ENCODE results near the gene TRO. TPM values are rescaled to one million over a fixed set of nuclear protein-coding genes. Genes with fewer than 3 reads are reported as not detected.

The TRO gene
- total RNA-seq = 1.5 and 5.8 TPM in 2 replicates
- total RNA-seq (2013) = 3.2 TPM
- 1.7 and 2.8 TPM in 2 replicates for polyA plus RNA-seq
- 0.77 and 1.6 TPM in 2 replicates for polyA minus RNA-seq

GRCh38 chrX:54920610-54921426 is at the start of gene TRO:
TRO (plus strand) TSS chrX:54920824; CDS start chrX:54922247, 1,423 bp downstream.
- peak; percentile 21 for DNase-seq

GRCh38 chrX:54885740-54886139 is 34.9 kb upstream of the TRO start:
- Histone ChIP-seq H3K4me1 (ENCODE audit: control insufficient read depth in 2 of 2, insufficient read depth in 2 of 2, low read length in 2 of 2) (no peaks in the 10 kb centered on the region), H2AFZ (ENCODE audit: insufficient read depth, low read depth, low read length, poor library complexity, severe bottlenecking) (no peak overlapping the region), H3K79me2 (ENCODE audit: control insufficient read depth, insufficient read depth, low read length) (no peaks in the 10 kb centered on the region), H3K9ac (ENCODE audit: low read length) (no peak overlapping the region), H4K20me1 (ENCODE audit: control insufficient read depth, insufficient read depth, low read length, poor library complexity, severe bottlenecking) (no peaks in the 10 kb centered on the region), H3K4me3 (ENCODE audit: control extremely low read depth in 1 of 5, extremely low read depth in 1 of 5, insufficient read depth in 1 of 5, low read depth in 2 of 5, low read length in 4 of 5) (no peak overlapping the region), H3K27me3 (replicated peaks in 1 of 4; ENCODE audit: control extremely low read depth in 1 of 4, control insufficient read depth in 3 of 4, insufficient read depth in 4 of 4, low read length in 3 of 4) (peaks cover 0 to 3% (median 0%) of the 10 kb centered on the region in 4 experiments), H3K36me3 (replicated peaks in 1 of 2; ENCODE audit: control extremely low read depth in 1 of 2, control insufficient read depth in 1 of 2, extremely low read depth in 1 of 2, insufficient read depth in 2 of 2, low read length in 1 of 2) (no peaks in the 10 kb centered on the region), H3K9me3 (ENCODE audit: control extremely low read depth in 1 of 3, control insufficient read depth in 2 of 3, insufficient read depth in 1 of 3, low read length in 2 of 3) (no peaks in the 10 kb centered on the region), H3K4me2 (replicated peaks; ENCODE audit: low read depth, low read length, poor library complexity, severe bottlenecking) (no peak overlapping the region), H3K27ac (ENCODE audit: low read length in 2 of 2) (no peak overlapping the region)
- H3K4me3 Mint-ChIP-seq = no peak overlapping the region
- WGBS (ENCODE audit: insufficient coverage) = 67% methylated on average over 1 of the region's 3 CpGs
- no peak overlapping the region for H3K27ac Mint-ChIP-seq
- H3K9me3 Mint-ChIP-seq (ENCODE audit: insufficient read depth) = no peaks in the 10 kb centered on the region
- TF ChIP-seq EZH2 (IDR thresholded peaks at IDR 0.05; ENCODE audit: borderline replicate concordance, insufficient read depth, low read depth, low read length, poor library complexity, severe bottlenecking) = no peak
- TF ChIP-seq, protein P1, sequence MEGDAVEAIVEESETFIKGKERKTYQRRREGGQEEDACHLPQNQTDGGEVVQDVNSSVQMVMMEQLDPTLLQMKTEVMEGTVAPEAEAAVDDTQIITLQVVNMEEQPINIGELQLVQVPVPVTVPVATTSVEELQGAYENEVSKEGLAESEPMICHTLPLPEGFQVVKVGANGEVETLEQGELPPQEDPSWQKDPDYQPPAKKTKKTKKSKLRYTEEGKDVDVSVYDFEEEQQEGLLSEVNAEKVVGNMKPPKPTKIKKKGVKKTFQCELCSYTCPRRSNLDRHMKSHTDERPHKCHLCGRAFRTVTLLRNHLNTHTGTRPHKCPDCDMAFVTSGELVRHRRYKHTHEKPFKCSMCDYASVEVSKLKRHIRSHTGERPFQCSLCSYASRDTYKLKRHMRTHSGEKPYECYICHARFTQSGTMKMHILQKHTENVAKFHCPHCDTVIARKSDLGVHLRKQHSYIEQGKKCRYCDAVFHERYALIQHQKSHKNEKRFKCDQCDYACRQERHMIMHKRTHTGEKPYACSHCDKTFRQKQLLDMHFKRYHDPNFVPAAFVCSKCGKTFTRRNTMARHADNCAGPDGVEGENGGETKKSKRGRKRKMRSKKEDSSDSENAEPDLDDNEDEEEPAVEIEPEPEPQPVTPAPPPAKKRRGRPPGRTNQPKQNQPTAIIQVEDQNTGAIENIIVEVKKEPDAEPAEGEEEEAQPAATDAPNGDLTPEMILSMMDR (IDR thresholded peaks at IDR 0.05) = no peak
- H3K4me1 Mint-ChIP-seq = no peaks in the 10 kb centered on the region
- POLR2A ChIA-PET = no interaction called here
- intact Hi-C loops (cut with micrococcal nuclease) = no loop called here
- CTCF ChIA-PET = no interaction called here
- no peak for DNase-seq
- no peak for ATAC-seq (ENCODE audit: low read depth)
- peaks cover 14% of the 10 kb centered on the region for H3K27me3 Mint-ChIP-seq

More at GRCh38 chrX:54920610-54921426, at the start of gene TRO:
- Histone ChIP-seq H4K20me1 (ENCODE audit: control insufficient read depth, insufficient read depth, low read length, poor library complexity, severe bottlenecking) (no peaks in the 10 kb centered on the region), H3K27ac (ENCODE audit: low read length in 2 of 2) (peak within 1 kb of the TSS in 1 of 2 donors; percentile 20), H3K79me2 (ENCODE audit: control insufficient read depth, insufficient read depth, low read length) (no peaks in the 10 kb centered on the region), H3K9ac (ENCODE audit: low read length) (peak within 1 kb of the TSS; percentile 65), H3K27me3 (replicated peaks in 1 of 4; ENCODE audit: control extremely low read depth in 1 of 4, control insufficient read depth in 3 of 4, insufficient read depth in 4 of 4, low read length in 3 of 4) (no peaks in the 10 kb centered on the region), H2AFZ (ENCODE audit: insufficient read depth, low read depth, low read length, poor library complexity, severe bottlenecking) (peak within 1 kb of the TSS; percentile 88), H3K4me2 (replicated peaks; ENCODE audit: low read depth, low read length, poor library complexity, severe bottlenecking) (peak within 1 kb of the TSS; percentile 82), H3K4me3 (ENCODE audit: control extremely low read depth in 1 of 5, extremely low read depth in 1 of 5, insufficient read depth in 1 of 5, low read depth in 2 of 5, low read length in 4 of 5) (peak within 1 kb of the TSS; percentile 42 to 68 (median 59)), H3K4me1 (ENCODE audit: control insufficient read depth in 2 of 2, insufficient read depth in 2 of 2, low read length in 2 of 2) (peaks cover 3 to 10% of the 10 kb centered on the region in 2 donors), H3K36me3 (replicated peaks in 1 of 2; ENCODE audit: control extremely low read depth in 1 of 2, control insufficient read depth in 1 of 2, extremely low read depth in 1 of 2, insufficient read depth in 2 of 2, low read length in 1 of 2) (no peaks in the 10 kb centered on the region), H3K9me3 (ENCODE audit: control extremely low read depth in 1 of 3, control insufficient read depth in 2 of 3, insufficient read depth in 1 of 3, low read length in 2 of 3) (no peaks in the 10 kb centered on the region)
- Mint-ChIP-seq H3K9me3 (ENCODE audit: insufficient read depth) (peaks cover 3% of the 10 kb centered on the region), H3K4me1 (peaks cover 17% of the 10 kb centered on the region), H3K27me3 (no peaks in the 10 kb centered on the region), H3K4me3 (peak within 1 kb of the TSS; percentile 95), H3K27ac (peak within 1 kb of the TSS; percentile 69)
- POLR2A ChIA-PET = no interaction called here
- ATAC-seq (ENCODE audit: low read depth) = peak; percentile 14
- no peak for TF ChIP-seq EZH2 (IDR thresholded peaks at IDR 0.05; ENCODE audit: borderline replicate concordance, insufficient read depth, low read depth, low read length, poor library complexity, severe bottlenecking)
- TF ChIP-seq, protein P1 (IDR thresholded peaks at IDR 0.05) = no peak
- intact Hi-C loops (cut with micrococcal nuclease) = no loop called here
- WGBS (ENCODE audit: insufficient coverage) = 0% methylated on average over 20 of the region's 29 CpGs
- CTCF ChIA-PET = no interaction called here

Measured in B cell (primary cell).